ENCODE data around the gene TSPAN14.

TSPAN14 gene

DNA sequence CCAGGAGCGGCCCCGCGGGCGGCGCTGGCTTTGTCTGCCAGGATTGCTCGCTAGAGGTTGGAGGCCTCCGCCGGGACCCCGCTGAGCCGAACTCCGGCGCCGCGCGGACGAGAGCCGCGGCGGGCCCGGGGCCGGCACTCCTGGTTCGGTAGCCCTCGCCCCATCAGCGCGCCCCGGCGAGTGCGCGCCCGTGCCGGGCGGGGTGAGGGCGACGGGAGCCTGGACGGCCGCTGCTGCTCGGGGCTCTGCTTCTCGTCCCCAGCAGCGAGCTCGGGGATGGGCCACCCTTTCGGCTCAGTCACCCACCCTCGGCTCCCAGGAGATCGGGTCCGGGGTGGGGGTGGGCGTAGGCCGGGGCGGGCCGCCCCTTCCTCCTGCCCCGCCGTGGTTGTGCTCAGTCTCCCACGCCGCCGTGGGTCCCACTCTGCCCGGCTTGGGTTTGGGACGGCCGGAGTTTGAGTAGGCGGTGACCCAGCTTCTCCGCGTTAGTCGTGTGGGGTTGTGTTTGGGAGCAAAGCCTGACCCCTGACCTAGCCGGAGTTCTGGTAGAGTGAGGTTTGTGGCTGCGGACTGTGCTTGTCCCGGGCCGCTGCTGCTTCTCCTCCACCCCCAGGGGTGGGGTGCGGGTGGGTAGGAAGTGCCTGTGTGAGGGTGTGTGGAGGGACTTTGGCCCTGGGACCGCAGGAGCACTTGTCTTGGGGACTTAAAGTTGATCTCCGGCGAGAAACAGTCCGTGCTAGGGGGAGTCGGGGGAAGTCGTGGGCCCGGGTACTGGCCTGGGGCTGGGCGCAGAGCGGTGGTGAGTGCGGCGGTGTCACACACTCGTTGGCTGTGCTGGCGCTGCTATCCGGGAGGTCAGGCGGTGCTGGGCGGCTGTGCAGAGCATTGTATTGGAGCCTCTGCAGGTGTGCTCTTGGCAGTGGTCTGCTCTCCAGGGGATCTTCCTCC is 677 bp downstream of the TSPAN14 start:
- DNase-seq (ENCODE audit: low read depth in 2 of 2) = no peak

GRCh38 chr10:80455461-80456349 is 1.6 kb downstream of the TSPAN14 start:
- DNase-seq (ENCODE audit: low read depth in 2 of 2) = no peak

DNA sequence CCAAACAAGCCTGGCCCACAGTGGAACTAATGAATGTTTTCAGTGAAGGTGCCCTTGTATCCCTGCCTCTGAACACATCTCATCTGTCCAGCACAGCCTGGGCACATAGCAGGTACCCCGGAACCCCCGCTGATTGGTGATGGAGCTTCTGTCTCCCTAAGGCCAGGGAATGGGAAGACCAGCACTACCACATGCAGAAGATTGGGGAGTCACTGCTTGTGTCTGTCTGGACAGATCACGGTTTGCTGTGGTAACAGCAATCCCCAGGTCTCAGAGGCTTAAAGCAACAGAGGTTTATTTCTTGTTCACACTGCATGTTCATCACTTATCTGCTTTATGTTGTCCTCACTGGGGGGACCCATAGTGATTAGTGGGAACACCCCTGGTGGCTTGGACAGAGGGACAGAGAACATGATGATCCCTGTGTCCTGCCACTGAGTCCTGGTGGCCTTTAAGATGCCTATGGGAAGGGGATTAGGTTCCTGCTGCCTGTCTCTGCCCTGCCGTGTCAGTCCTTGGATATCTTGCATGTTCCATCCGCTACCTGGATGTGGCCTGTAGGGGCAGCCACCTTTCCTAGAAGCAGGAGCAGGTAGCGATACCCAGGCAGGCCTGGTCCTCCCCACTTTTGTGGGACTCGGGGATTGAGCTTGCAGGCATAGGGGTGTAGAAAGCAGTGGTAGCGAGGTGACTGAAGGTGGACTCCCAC is 3.6 kb downstream of the TSPAN14 start:
- no peak for DNase-seq (ENCODE audit: low read depth in 2 of 2)

- DNase-seq (ENCODE audit: low read depth in 2 of 2) = no peak
Measured at GRCh38 chr10:80458263-80458625, 4.1 kb downstream of the TSPAN14 start.

DNA sequence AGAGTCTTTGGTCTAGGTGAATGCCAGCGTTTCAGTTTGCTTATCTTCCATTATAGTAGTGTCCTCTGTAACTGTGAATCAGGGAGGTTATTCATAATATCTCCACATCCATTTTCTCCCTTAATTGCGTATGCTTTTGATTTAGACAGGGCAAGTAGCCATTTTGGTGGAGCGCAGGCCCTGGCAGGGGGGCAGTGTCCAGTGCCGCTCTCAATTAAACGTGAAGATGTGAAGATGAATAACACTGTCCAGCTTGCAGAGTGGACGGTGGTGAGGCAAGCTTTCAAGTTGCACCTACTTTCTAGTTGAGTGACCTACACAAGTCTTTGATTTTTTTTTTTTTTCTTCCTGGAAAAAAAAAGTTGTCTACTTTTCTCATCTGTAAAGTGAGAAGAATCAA is 4.5 kb downstream of the TSPAN14 start:
- DNase-seq (ENCODE audit: low read depth in 2 of 2) = no peak

DNA sequence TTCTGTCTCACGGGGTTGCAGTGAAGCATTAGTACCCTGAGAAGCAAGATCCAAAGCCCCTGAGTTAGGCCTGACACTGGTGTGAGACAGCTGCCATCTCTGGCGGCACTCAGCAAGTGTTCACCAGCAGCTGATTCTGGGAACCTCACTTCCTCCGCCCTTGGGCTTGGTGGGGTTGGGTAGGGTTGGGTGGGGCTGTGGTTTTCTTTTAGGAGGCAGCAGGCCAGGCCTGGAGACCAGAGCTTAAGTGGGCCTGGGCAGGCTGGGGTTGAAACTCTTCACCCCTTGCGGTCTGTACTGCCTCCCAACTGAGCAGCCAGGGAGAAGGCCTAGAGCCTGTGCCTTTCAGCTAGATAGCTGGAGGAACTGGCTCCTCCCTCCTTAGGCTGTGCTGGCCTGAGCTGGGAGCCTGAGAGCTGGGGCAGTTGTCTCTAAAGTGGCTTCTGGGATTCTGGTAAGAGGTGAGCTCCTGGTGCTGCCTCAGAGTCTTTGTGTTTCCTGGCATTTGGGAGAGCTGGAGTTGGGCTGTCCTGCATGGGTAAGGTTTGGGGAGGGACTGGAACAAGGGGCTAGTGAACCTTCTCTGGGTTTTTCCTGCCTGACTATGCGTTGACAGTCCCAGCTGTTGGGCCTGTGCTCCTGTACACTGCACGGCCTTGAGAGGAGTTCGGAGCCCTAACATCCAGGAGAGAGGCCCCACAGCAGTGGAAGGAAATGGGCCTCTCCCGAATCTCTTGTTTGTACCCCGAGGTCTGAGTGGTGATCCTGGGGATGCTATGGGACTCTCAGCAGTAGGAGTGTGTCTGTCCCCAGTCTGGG is 5.1 kb downstream of the TSPAN14 start:
- DNase-seq (ENCODE audit: low read depth in 2 of 2) = no peak

- no peak for DNase-seq (ENCODE audit: low read depth in 2 of 2)
Measured at GRCh38 chr10:80460399-80461207, 6.5 kb downstream of the TSPAN14 start.

DNA sequence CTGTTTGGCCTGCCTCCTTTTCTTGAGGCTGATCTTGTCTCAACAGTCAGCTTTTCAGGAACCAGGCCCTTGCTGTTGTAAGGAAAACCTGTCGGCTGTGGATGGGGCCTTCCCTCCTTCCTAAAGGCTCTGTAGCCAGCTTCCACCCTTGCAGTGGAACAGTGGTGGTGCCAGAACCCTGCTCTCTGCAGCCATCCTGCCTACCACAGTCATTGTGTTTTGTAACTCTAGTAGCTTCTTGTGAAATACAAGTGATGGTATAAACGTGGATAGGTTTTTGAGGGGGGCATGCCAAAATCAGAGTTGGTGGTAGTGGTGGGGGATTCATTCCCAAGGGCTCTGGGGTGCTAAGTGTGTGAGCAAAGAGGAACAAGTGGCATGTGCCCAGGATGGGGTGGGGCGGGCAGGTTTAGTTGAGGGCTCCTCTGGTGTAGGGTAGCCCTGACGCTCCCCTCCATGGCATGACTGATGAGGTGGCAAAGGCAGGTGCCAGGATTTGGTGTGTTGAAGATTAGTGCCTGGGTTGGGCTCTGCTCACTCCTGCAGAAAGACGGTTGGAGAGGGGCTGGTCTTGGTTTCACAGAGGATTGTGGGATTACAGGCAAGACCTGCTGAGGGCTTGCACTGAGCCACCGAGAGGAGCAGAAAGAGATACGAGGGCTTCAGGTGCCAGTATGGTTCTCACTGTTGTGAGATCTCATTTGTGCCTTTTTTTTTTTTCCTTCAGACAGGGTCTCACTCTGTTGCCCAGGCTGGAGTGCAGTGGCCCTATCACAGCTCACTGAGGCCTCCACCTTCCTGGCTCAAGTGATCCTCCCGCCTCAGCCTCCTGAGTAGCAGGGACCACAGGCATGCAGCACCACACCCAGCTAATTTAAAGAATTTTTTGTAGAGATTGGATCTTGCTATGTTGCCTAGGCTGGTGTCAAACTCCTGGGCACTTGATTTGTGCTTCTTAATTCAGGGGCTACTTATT is 7.4 kb downstream of the TSPAN14 start:
- DNase-seq (ENCODE audit: low read depth in 2 of 2) = no peak

DNA sequence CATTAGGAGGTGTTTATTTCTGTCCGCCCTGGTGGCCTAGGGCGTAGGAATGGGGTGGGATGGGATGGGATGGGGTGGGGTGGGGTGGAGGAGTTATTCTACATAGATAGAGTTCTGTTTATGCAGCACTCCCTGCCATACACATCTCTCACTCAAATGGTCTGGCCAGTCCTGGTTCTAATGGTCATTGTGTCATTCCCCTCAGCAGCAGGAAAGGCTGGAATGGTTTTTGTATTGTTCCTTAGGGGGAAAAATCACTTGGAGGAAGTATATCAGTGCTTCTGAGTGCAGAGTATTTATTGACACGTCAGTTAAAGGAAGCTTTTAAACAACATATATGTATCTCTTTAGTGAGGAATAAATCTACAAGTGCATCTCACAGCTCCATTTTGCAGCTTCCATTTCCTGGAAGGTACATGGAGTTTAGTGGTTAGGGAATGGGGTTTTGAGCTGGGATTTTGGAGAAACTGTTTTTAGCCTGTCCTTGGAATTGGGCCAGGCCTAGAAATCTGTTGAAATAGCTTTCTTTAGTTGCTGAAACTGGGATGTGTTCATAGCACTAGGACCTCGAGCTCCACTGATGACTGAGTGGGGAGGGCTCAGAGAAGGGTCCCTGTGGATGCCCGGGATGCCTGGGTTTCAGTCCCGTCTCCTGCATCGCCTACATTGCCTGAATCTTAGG is 8.3 kb downstream of the TSPAN14 start:
- no peak for DNase-seq (ENCODE audit: low read depth in 2 of 2)

DNA sequence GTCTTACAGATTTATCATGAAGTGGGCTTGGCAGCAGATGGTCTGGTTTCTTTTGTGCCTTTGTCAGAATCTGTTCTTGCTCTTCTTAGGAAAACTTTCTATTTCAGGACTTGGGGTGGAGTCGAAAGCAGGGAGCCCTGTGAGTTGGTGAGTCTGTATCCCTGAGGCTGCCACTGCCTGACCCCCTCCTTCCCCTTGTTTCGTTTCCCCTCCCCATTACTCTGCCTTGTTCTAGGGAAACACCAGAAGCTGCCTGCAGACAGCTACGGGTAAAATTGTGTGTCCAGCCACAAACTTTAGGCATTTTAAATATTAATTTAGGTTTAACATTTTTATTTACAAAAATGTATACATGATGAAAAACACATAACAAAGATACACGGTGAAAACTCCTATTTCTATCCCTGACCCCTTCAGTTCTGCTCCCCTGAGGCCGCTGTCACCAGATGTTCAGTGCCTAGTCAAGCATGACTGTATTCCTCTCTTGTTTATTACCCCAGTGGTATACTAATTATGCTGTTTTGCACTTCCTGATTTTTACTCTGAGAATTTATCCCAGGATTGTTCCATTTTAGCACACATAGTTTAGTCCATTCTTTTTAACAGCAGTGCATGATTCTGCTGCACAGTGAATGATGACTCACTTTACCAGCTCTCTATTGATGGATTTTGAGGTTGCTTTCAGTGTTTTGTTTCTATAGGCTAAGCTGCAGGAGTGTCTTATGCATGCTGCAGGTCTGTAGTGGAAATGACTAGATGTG is 9.1 kb downstream of the TSPAN14 start:
- DNase-seq (ENCODE audit: low read depth in 2 of 2) = no peak

- DNase-seq (ENCODE audit: low read depth in 2 of 2) = no peak
Measured at GRCh38 chr10:80463868-80464267, 9.8 kb downstream of the TSPAN14 start.

DNA sequence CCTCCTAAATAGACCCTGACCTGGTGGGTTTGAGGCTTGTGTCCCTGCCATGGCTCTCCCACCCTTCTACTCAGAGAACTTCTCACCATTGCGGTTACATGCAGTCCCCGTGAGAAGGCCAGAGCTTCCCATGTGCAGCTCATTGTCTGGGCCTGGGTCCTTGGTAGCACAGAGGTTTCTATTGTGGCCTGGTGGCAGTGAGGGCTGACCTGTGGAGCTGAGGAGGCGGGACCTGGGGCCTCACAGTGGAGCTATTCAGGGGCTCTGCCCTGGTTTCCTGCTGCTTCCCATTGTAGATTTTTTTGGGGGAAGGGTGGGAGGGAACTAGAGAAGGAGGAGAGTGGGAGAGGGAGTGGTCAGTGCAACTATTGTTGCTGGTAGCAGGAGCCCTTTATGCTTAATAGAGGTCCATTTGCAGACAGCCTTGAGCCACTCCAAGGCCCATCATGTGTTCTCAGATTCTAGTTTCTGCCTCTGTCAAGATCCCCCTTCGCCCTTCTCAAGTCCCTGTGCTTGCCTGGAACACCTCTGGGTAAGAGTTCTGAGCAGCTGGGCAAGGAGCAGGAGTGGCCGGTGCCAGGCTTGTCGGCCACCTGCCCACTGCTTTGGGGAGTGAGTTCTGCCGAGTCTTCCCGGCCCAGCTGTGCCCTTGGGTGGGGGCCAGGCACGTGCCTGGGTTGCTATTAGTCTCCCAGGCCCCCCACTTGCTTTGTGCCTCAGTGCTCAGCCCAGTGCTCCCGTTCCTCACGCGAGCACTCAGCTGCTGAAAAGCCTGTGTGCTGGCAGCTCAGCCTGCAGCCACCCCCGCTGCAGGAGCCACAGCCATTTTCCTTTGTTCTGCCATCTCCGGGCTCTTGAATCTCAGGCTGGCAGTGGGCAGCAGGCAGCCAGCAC is 10.7 kb downstream of the TSPAN14 start:
- DNase-seq (ENCODE audit: low read depth in 2 of 2) = no peak

GRCh38 chr10:80465451-80465835 is 11.3 kb downstream of the TSPAN14 start:
- DNase-seq (ENCODE audit: low read depth in 2 of 2) = no peak

GRCh38 chr10:80465839-80466590 is 11.9 kb downstream of the TSPAN14 start:
- DNase-seq (ENCODE audit: low read depth in 2 of 2) = no peak

DNA sequence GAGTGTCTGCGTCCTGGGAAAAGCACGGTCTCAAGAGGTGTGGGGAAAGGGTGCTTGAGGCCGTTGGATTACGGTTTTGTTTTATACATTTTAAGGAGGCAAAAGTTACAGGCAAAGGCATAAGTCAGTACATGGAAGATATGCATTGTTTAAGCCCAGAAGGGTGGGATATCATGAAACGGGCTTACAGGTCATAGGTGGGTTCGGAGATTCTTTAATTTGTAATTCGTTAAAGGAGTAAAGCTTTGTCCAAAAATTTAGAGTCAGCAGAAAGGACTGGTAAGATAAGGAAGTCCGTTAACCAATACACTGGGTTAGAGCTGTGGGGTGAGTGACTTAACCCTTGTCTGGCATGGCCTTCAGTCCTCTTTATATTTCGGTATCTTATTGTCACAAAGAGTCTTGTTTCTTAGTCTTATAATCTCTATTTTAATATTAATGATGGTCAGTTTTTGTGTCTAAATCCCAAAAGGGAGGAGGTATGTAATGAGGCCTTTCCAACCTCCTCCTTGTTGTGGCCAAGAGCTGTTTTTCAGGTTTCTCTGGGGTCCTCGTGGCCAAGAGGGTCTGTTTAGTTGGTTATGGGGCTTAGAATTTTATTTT is 12.7 kb downstream of the TSPAN14 start:
- no peak for DNase-seq (ENCODE audit: low read depth in 2 of 2)

- no peak for DNase-seq (ENCODE audit: low read depth in 2 of 2)
Measured at GRCh38 chr10:80468002-80468401, 13.9 kb downstream of the TSPAN14 start.

Data from stimulated activated CD4-positive, alpha-beta T cell treated with anti-CD3 and anti-CD28 coated beads, Interleukin-1b, Interleukin-23, amount 100 ng/mL, for 1 hour (primary cell).